CD14-positive monocyte (primary cell): ENCODE measurements around the gene RAET1G. TPM values are rescaled to one million over a fixed set of nuclear protein-coding genes. Genes with fewer than 3 reads are reported as not detected.

Experiments
- DNase-seq, 3 donors: peaks; one replicate each; pipeline ENCODE4 v3.0.0-alpha.2; 2011 to 2022
- H2AFZ ChIP-seq: 2 replicates; pipeline ENCODE4 v1.6.0; 2012; ENCODE audit warnings: mild to moderate bottlenecking, low read depth, low read length, inconsistent platforms; ENCODE audit not compliant: insufficient read depth, poor library complexity, severe bottlenecking
- H3K27ac ChIP-seq, 2 donors: 1 replicate in 1 of 2; 2 replicates in 1 of 2; pipeline ENCODE4 v1.5.1; 2012 to 2013; ENCODE audit warnings: low read length in 2 of 2, control low read depth in 1 of 2, inconsistent platforms in 1 of 2, low read depth in 1 of 2, mild to moderate bottlenecking in 1 of 2
- H3K27me3 ChIP-seq, 2 donors: one replicate each; pipeline versions ENCODE4 v1.6.0 to v1.6.1; 2011 to 2013; ENCODE audit warnings: low read length in 2 of 2; ENCODE audit not compliant: control insufficient read depth in 2 of 2, insufficient read depth in 2 of 2
- H3K36me3 ChIP-seq, 2 donors: replicated peaks in 1 of 2; 1 replicate in 1 of 2; 2 replicates in 1 of 2; pipeline versions ENCODE4 v1.5.1 to v1.6.1; 2012 to 2013; ENCODE audit warnings: low read length in 2 of 2, control low read depth in 1 of 2, inconsistent platforms in 1 of 2, mild to moderate bottlenecking in 1 of 2; ENCODE audit not compliant: insufficient read depth in 2 of 2, control insufficient read depth in 1 of 2
- H3K4me1 ChIP-seq, 2 donors: 1 replicate in 1 of 2; 2 replicates in 1 of 2; pipeline versions ENCODE4 v1.5.1 to v1.6.1; 2012 to 2013; ENCODE audit warnings: low read length in 2 of 2, control low read depth in 1 of 2, inconsistent platforms in 1 of 2, mild to moderate bottlenecking in 1 of 2, moderate library complexity in 1 of 2; ENCODE audit not compliant: insufficient read depth in 2 of 2, control insufficient read depth in 1 of 2
- H3K4me2 ChIP-seq: replicated peaks from 2 replicates; pipeline ENCODE3; 2012; ENCODE audit warnings: low read length, moderate library complexity, mild to moderate bottlenecking; ENCODE audit not compliant: poor library complexity, severe bottlenecking; ENCODE audit errors: extremely low read depth
- H3K4me3 ChIP-seq, 3 experiments: fragments of 200-600 bp in 1 of 3; sonication (generic) in 1 of 3; replicated peaks in 1 of 3; 1 replicate in 2 of 3; 2 replicates in 1 of 3; pipeline ENCODE4 v1.5.1; 2011 to 2013; ENCODE audit warnings: low read length in 3 of 3, mild to moderate bottlenecking in 3 of 3, control low read depth in 2 of 3, low read depth in 2 of 3, inconsistent platforms in 1 of 3, moderate library complexity in 1 of 3
- H3K79me2 ChIP-seq: 2 replicates; pipeline ENCODE4 v1.6.0; 2012; ENCODE audit warnings: mild to moderate bottlenecking, control low read depth, inconsistent platforms, low read length, moderate library complexity; ENCODE audit not compliant: insufficient read depth
- H3K9ac ChIP-seq: 2 replicates; pipeline ENCODE4 v1.6.0; 2017; ENCODE audit warnings: low read length, mild to moderate bottlenecking; ENCODE audit not compliant: insufficient read depth, poor library complexity, severe bottlenecking
- H3K9me3 ChIP-seq, 2 donors: replicated peaks in 1 of 2; 1 replicate in 1 of 2; 2 replicates in 1 of 2; pipeline versions ENCODE4 v1.5.1 to v1.6.1; 2012 to 2013; ENCODE audit warnings: low read length in 2 of 2, control low read depth in 1 of 2; ENCODE audit not compliant: control insufficient read depth in 1 of 2, insufficient read depth in 1 of 2
- H4K20me1 ChIP-seq: 2 replicates; pipeline ENCODE4 v1.6.0; 2012; ENCODE audit warnings: mild to moderate bottlenecking, low read length, control low read depth, moderate library complexity; ENCODE audit not compliant: insufficient read depth
- H3K27ac Mint-ChIP-seq, 7 donors: one replicate each; pipeline ENCODE4 v1.8.0; 2020; ENCODE audit warnings: mild to moderate bottlenecking in 7 of 7, mixed read lengths in 7 of 7, moderate library complexity in 6 of 7, inconsistent platforms in 2 of 7
- H3K27me3 Mint-ChIP-seq, 3 donors: one replicate each; pipeline ENCODE4 v1.8.0; 2021 to 2022; ENCODE audit warnings: low read depth in 3 of 3, mild to moderate bottlenecking in 3 of 3, mixed read lengths in 3 of 3, moderate library complexity in 3 of 3, inconsistent platforms in 1 of 3
- H3K36me3 Mint-ChIP-seq, 2 donors: one replicate each; pipeline ENCODE4 v1.8.0; 2020; ENCODE audit warnings: mixed read lengths in 2 of 2, inconsistent platforms in 1 of 2, mild to moderate bottlenecking in 1 of 2
- H3K4me1 Mint-ChIP-seq: one replicate; pipeline ENCODE4 v1.8.0; 2020; ENCODE audit warnings: mild to moderate bottlenecking, mixed read lengths
- H3K4me3 Mint-ChIP-seq, 2 donors: one replicate each; pipeline ENCODE4 v1.8.0; 2020; ENCODE audit warnings: mild to moderate bottlenecking in 2 of 2, mixed read lengths in 2 of 2, moderate library complexity in 1 of 2
- H3K9me3 Mint-ChIP-seq, 7 donors: one replicate each; pipeline ENCODE4 v1.8.0; 2020 to 2022; ENCODE audit warnings: mixed read lengths in 7 of 7, mild to moderate bottlenecking in 6 of 7, moderate library complexity in 6 of 7, inconsistent platforms in 2 of 7
- WGBS: methylation state at CpG from one replicate; pipeline ENCODE4 v1.1.5; 2013; ENCODE audit warnings: missing lambda C conversion rate; ENCODE audit not compliant: insufficient coverage; 5-methylcytosine and 5-hydroxymethylcytosine counted together
- intact Hi-C, 2 donors: fragments of 100-400 bp; cut with micrococcal nuclease; formaldehyde crosslinking; loops; one replicate each; pipeline versions ENCODE4 v1.15.0 to v1.15.1; 2023
- polyA plus RNA-seq, 3 donors: library from polyadenylated mRNA; depleted of rRNA in 1 of 3; unstranded in 2 of 3; stranded (reverse) in 1 of 3; fragments of 300-500 nt in 2 of 3; fragments of >200 nt in 1 of 3; fragmentation: Illumina TruSeq in 2 of 3; gene quantifications; 1 replicate in 2 of 3; 2 replicates in 1 of 3; pipeline ENCODE4 v1.2.3, GENCODE V29; 2012 to 2021
- TF ChIP-seq, protein P1 (sequence below): fragments of 200-600 bp; IDR thresholded peaks from one replicate; pipeline ENCODE4 v1.8.0; 2022; ENCODE audit warnings: antibody characterized with exemption, mild to moderate bottlenecking

Gene RAET1G
- polyA plus RNA-seq, 3 donors = not detected

DNA sequence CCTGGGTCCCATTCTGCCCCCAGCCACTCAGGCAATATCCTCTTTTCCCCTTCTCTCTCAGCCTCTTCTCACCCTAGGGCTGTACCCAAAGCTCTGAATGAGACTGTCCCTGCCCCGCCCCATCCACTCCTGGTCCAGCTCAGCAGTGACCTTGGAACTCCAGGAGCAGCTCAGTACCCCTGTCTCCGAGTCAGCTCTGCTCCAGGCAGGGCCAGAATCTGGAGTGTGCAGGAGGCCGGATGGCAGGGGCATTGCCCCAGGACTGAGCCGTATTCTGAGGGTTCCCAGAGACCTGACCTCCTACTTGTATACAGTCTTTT, 2.0 kb upstream of the RAET1G start:
- H3K4me3 Mint-ChIP-seq = peak overlapping the region in 1 of 2 donors; percentile 96
- H3K27me3 ChIP-seq = peaks cover 30 to 76% of the 10 kb centered on the region in 2 donors
- TF ChIP-seq, protein P1, sequence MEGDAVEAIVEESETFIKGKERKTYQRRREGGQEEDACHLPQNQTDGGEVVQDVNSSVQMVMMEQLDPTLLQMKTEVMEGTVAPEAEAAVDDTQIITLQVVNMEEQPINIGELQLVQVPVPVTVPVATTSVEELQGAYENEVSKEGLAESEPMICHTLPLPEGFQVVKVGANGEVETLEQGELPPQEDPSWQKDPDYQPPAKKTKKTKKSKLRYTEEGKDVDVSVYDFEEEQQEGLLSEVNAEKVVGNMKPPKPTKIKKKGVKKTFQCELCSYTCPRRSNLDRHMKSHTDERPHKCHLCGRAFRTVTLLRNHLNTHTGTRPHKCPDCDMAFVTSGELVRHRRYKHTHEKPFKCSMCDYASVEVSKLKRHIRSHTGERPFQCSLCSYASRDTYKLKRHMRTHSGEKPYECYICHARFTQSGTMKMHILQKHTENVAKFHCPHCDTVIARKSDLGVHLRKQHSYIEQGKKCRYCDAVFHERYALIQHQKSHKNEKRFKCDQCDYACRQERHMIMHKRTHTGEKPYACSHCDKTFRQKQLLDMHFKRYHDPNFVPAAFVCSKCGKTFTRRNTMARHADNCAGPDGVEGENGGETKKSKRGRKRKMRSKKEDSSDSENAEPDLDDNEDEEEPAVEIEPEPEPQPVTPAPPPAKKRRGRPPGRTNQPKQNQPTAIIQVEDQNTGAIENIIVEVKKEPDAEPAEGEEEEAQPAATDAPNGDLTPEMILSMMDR = no peak
- H3K36me3 Mint-ChIP-seq = peaks cover 8 to 15% of the 10 kb centered on the region in 2 donors
- H3K27ac ChIP-seq = no peak overlapping the region
- H3K9me3 ChIP-seq = peaks cover 0 to 4% of the 10 kb centered on the region in 2 donors
- no peaks in the 10 kb centered on the region for H3K79me2 ChIP-seq
- H3K27me3 Mint-ChIP-seq = peaks cover 82 to 93% (median 84%) of the 10 kb centered on the region in 3 donors
- no peak overlapping the region for H3K4me2 ChIP-seq
- H3K4me3 ChIP-seq = no peak overlapping the region
- peak overlapping the region; percentile 82 for H2AFZ ChIP-seq
- H3K9ac ChIP-seq = peak overlapping the region; percentile 40
- 82% methylated on average over 4 of the region's 4 CpGs for WGBS
- H3K4me1 Mint-ChIP-seq = peaks cover 31% of the 10 kb centered on the region
- H3K4me1 ChIP-seq = peaks cover 28 to 29% of the 10 kb centered on the region in 2 donors
- intact Hi-C loops = loop anchor here (5.0 to 10.0 kb wide), 3 partner anchors 88 to 200 kb away; no protein-coding TSS in a partner anchor
- H3K36me3 ChIP-seq = no peaks in the 10 kb centered on the region
- H3K9me3 Mint-ChIP-seq = peaks cover 0 to 26% (median 16%) of the 10 kb centered on the region in 7 donors
- no peak for DNase-seq
- no peaks in the 10 kb centered on the region for H4K20me1 ChIP-seq
- no peak overlapping the region for H3K27ac Mint-ChIP-seq

DNA sequence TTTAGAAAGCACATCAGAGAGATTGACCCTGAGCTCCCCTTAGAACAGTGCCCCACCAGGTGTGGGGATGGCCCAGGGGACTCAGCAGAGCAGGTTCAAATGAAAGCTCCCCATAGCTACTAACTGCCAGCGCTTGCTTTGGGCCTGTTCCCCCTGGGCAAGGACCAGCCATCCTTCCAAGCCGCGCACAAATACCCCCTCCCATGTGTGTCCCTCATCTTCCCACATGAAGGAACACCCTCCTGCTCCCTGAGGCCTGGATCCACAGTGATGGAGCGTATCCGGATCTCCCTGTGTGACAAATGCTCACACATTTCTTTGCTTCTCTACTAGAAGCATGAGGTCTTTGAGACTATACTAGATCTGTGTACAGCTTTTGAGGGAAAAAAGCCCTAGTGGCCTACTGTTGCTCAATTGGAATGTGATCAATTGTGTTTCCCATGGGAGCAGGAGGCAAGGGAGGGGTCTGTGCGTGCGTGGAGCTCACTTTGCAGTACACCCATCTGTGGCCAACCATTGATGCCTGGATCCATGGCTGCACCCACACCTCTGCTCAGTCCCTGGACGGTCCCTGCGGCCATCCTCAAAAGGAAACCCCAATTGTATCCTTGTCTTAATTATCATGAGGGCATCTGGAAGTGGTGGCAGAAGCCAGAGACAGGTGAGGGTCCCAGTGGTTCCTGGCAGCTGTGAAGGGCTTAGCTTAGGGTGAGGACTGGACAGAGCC, 1.4 kb upstream of the RAET1G start:
- H3K4me3 Mint-ChIP-seq = peak overlapping the region; percentile 12 to 96
- TF ChIP-seq, protein P1 = no peak
- Histone ChIP-seq H3K27ac (no peak overlapping the region), H2AFZ (no peak overlapping the region), H3K4me2 (no peak overlapping the region), H3K9me3 (peaks cover 0 to 4% of the 10 kb centered on the region in 2 donors), H4K20me1 (no peaks in the 10 kb centered on the region), H3K4me1 (peaks cover 28 to 29% of the 10 kb centered on the region in 2 donors), H3K9ac (no peak overlapping the region), H3K27me3 (peaks cover 25 to 71% of the 10 kb centered on the region in 2 donors), H3K4me3 (no peak overlapping the region), H3K79me2 (no peaks in the 10 kb centered on the region), H3K36me3 (no peaks in the 10 kb centered on the region)
- WGBS = 96% methylated on average over 5 of the region's 9 CpGs
- H3K36me3 Mint-ChIP-seq = peaks cover 8 to 15% of the 10 kb centered on the region in 2 donors
- H3K9me3 Mint-ChIP-seq = peaks cover 0 to 26% (median 16%) of the 10 kb centered on the region in 7 donors
- H3K27me3 Mint-ChIP-seq = peaks cover 78 to 91% (median 79%) of the 10 kb centered on the region in 3 donors
- peaks cover 31% of the 10 kb centered on the region for H3K4me1 Mint-ChIP-seq
- H3K27ac Mint-ChIP-seq = no peak overlapping the region
- intact Hi-C loops = loop anchor here in 1 of 2 donors (5.0 to 10.0 kb wide), 2 partner anchors 87 to 200 kb away; no protein-coding TSS in a partner anchor
- DNase-seq = no peak
